Mucosa of gallbladder (tissue), 1 donor: ENCODE measurements around the gene PDE10A. TPM values are rescaled to one million over a fixed set of nuclear protein-coding genes. Genes with fewer than 3 reads are reported as not detected.
A peak's percentile ranks its signal among the peaks of the same experiment; 100 is the strongest.
"Not testable (repeated sequence)": the region's sequence is repeated elsewhere in the genome, so short reads cannot be mapped to it uniquely, and the experiment has no call there.

Experiments
- DNase-seq: peaks from one replicate; pipeline ENCODE4 v3.0.0-alpha.2; 2020; ENCODE audit warnings: low spot score
- total RNA-seq: library from RNA; stranded (reverse); gene quantifications from one replicate; pipeline ENCODE4 v1.2.1, GENCODE V29; 2021
- donor health status: DM: no; HTN: no; CAD: no.

The PDE10A gene
- total RNA-seq, 1 donor from 2014 or later = 29.0 TPM

GRCh38 chr6:165552248-165552736, 110.7 kb downstream of the PDE10A start:
- peak; percentile 30 for DNase-seq

- DNase-seq = no peak
Measured at GRCh38 chr6:165551828-165552227, 111.2 kb downstream of the PDE10A start.

DNA sequence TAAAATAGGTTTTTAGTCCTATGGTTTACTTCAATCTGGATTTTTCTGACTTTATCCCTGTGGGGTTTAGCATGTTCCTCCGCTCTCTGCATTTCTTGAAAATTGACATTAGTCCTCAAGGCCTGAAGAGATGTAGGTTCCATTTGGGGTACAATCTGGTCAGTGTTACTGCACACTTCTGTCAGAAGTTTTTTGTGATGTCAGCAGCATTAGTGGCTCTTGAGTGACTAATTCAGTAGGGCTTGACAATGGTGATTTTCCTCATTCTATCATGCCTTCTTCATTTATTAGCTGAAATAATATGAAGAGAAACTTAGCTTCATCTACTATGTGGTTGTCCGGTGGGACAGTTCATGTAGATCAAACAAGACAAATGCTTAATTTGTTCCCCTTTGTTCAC, 114.6 kb downstream of the PDE10A start:
- no peak for DNase-seq

DNA sequence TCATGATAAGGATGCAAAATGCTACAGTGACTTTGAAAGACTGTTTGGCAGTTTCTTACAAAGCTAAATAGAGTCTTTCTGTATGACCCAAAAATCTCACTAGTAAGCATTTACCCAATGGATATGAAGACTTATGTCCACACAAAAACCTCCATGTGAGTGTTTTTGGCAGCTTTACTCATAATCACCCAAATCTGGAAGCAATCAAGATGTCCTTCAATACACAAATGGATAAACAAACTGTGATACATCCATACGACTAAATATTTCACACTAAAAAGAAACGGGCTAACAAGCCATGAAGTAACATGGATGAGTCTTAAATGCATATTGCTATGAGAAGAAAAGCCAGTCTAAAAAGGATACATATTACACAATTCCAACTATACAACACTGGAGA, 117.2 kb downstream of the PDE10A start:
- no peak for DNase-seq

DNA sequence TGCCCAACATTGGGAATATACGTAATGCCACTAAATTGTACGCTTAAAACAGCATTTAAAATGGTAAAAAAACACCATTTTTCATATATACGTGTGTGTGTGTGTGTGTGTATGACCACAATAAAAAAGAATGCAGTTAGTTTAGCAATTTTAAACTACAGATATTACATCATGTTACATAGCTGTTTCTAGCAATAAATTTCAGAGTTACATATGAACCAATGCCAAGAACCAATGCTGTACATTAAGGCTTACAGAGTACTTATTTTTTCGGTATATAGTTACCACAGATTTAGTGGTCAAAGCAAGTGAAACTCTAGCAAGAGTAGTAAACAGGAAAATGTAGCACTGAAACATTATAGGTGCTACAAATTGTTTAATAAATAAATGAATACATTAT, 119.3 kb downstream of the PDE10A start:
- DNase-seq = no peak

DNA sequence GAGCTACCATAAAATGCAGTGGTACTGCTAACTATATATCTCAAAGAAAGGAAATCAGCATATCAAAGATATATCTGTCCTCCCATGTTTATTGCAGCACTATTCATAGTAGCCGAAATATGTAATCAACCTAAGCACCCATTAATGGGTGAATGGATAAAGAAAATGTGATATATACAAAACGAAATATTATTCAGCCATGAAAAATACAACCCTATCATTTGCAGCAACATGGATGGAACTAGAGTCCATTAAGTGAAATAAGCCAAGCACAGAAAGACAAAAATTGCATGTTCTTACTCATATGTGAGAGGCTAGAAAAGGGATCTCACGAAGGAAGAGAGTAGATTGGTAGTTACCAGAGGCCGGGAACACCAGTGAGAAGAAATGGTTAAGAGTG, 126.1 kb downstream of the PDE10A start:
- DNase-seq = no peak

DNA sequence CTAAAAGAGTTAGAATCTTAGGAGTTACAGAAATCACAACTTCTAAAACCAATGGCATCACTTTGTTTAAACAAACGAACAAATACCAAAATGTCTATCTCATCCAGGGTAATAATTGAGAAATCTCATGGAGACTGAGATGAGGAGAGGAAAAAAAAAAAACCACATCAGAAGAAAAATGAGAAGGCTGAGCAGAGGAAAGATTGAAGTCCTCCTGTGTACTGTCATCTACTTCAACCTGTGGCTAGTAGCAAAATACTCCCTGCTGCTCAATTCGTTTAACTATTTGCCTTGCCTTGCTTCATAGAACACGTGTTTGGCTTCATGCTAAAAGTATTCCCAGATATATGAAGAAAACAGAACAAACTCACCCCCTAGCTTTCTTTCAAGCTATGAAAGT, 143.7 kb downstream of the PDE10A start:
- DNase-seq = no peak

GRCh38 chr6:165515963-165516624, 146.9 kb downstream of the PDE10A start:
- no peak for DNase-seq

- no peak for DNase-seq
Measured at GRCh38 chr6:165514621-165515020, 148.4 kb downstream of the PDE10A start.

GRCh38 chr6:165511807-165512206, 151.2 kb downstream of the PDE10A start:
- no peak for DNase-seq

DNA sequence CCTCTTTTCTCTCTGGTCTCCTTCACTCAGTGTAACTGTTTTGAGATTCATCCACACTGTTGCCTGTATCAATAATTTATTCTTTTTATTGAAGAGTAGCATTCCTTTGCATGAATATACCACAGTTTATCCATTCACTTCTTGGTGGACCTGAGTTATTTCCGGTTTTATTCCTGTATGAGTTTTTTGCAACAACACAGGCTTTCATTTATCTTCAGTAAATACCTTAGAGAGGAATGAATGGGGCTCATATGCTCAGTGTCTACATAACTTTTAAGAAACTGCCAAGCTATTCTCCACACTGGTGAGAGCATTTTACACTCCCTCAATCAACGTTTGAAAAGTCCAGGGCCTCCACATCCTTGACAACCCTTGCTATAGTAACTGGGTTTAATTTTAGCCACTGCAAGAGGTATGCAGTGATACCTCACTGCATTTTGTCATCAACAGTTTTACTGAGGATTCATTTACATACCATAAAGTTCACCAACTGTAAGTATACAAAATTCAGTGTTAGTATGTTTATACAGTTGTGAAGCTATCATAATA, 154.6 kb downstream of the PDE10A start:
- no peak for DNase-seq

GRCh38 chr6:165506657-165507056, 156.4 kb downstream of the PDE10A start:
- DNase-seq = no peak

GRCh38 chr6:165500214-165500907, 162.7 kb downstream of the PDE10A start:
- DNase-seq = not testable (repeated sequence)

- DNase-seq = no peak
Measured at GRCh38 chr6:165497472-165497871, 165.6 kb downstream of the PDE10A start.

- DNase-seq = no peak
Measured at GRCh38 chr6:165488624-165489295, 174.3 kb downstream of the PDE10A start.

- no peak for DNase-seq
Measured at GRCh38 chr6:165487950-165488349, 175.1 kb downstream of the PDE10A start.

GRCh38 chr6:165487347-165487746, 175.7 kb downstream of the PDE10A start:
- DNase-seq = no peak

DNA sequence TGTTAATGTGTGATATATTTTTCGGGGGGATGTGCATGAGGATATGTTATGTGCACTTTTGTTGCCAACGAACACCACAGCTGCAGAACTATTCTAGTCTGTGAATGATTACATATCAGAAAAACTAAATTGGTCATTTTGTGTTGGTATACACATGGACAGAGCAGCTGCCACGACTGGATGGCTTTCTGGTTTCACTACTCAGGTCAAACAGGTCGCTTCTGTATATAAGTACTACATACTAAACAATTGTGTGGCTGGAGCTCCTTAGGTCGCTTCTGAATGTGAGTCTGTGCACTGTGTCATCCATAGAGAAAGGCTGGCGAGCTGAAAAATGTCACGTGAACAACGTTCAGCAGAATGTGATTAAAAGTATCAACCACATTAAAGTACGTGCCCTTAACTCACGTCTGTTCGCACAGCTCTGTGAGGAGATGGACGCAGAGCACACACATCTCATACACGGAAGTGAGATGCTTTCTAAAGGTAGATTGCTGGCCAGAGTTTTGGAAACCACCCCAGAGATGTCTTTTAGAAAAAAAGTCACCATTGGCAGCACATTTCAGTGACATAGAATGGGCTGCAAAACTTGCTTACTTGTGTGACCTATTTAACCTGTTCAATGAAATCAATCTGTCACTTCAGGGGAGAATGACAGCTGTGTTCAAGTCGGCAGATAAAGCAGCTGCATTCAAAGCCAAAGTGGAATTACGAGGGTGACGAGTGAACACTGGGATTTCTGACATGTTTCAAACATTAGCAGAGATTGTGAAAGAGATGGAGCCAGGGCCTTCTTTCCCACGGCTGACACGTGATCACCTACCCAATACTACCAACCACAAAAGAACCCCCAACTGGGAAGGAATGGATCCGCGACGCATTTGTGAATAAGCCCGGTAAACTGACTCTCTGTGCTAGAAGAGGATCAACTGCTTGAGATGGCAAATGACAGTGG, 176.6 kb downstream of the PDE10A start:
- no peak for DNase-seq

- no peak for DNase-seq
Measured at GRCh38 chr6:165484178-165484889, 178.7 kb downstream of the PDE10A start.

DNA sequence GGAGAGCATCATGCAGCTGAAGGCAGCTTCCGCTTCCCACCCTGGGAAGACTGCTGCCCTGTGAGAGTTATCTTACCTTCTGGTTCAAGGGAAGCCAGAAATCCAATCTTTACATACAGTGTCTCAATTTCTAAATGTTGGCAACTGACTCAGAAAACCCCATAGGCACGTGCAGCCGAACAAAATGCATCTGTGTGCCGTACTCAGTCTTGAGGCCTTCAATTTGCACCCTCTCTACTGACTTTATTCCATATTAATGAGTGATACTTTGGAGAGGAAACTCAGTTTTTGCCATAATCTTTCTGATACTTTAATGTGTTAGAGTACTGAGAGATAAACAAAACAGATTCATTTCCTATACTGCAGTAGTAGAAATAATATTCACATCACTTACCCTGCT, 181.1 kb downstream of the PDE10A start:
- DNase-seq = no peak

DNA sequence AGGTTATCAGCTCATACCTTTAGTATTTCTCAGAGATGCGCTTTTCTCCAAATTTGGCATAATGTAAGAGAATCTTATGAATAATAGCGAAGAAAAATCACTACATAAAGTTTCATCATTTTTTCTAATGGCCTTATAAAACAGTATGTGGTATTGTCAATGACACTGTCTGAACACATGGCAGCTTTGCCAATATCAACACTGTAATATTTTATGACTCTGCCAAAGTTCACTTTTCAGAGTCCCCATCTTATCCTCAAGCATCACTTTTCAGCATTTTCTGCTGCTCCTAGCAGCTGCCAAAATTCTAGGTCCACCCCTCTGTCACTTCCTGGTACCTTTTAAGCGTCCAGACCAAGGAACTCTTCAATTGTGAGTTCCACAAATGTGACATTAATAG, 182.1 kb downstream of the PDE10A start:
- no peak for DNase-seq
